GM23338 (cell line): Measurements from ENCODE around the gene MAFF. TPM values are rescaled to one million over a fixed set of nuclear protein-coding genes. Genes with fewer than 3 reads are reported as not detected.

Experiments used
- ATAC-seq: fragments of 200-7000 bp; cut with Tn5 transposase; 3 replicates; pipeline ENCODE4 v1.9.1; 2020
- DNase-seq: peaks from one replicate; pipeline ENCODE4 v3.0.0-alpha.2; 2015; ENCODE audit warnings: low spot score
- H2AFZ ChIP-seq: fragments of 200-600 bp; sonication (generic); 2 replicates; pipeline ENCODE4 v1.8.0; 2016; ENCODE audit warnings: antibody characterized with exemption, mild to moderate bottlenecking, moderate library complexity
- H3F3A ChIP-seq: fragments of 200-600 bp; sonication (generic); replicated peaks from 2 replicates; pipeline ENCODE4 v1.8.0; 2017; ENCODE audit warnings: antibody characterized with exemption, mixed run types, low read depth
- H3K27ac ChIP-seq: fragments of 200-600 bp; sonication (generic); 2 replicates; pipeline ENCODE4 v1.6.1; 2016; ENCODE audit warnings: low read depth
- H3K27me3 ChIP-seq: fragments of 200-600 bp; sonication (generic); 2 replicates; pipeline ENCODE4 v1.8.0; 2016; ENCODE audit warnings: mild to moderate bottlenecking, mixed run types, moderate library complexity; ENCODE audit not compliant: insufficient read depth
- H3K36me3 ChIP-seq: fragments of 200-600 bp; sonication (generic); 2 replicates; pipeline ENCODE4 v1.8.0; 2016; ENCODE audit warnings: mild to moderate bottlenecking; ENCODE audit not compliant: insufficient read depth
- H3K4me1 ChIP-seq: fragments of 200-600 bp; sonication (generic); 2 replicates; pipeline ENCODE4 v1.8.0; 2016; ENCODE audit warnings: mild to moderate bottlenecking, moderate library complexity; ENCODE audit not compliant: insufficient read depth
- H3K4me2 ChIP-seq: fragments of 200-600 bp; sonication (generic); 2 replicates; pipeline ENCODE4 v1.7.1; 2017; ENCODE audit warnings: mixed run types
- H3K4me3 ChIP-seq: fragments of 200-600 bp; sonication (generic); 2 replicates; pipeline ENCODE4 v1.6.1; 2016; ENCODE audit warnings: mixed run types
- H3K79me2 ChIP-seq: fragments of 200-600 bp; sonication (generic); replicated peaks from 2 replicates; pipeline ENCODE4 v1.8.0; 2017; ENCODE audit warnings: mild to moderate bottlenecking; ENCODE audit not compliant: insufficient read depth
- H3K9me2 ChIP-seq: fragments of 200-600 bp; sonication (generic); 2 replicates; pipeline ENCODE4 v1.8.0; 2017; ENCODE audit not compliant: insufficient read depth
- H4K20me1 ChIP-seq: fragments of 200-600 bp; sonication (generic); replicated peaks from 2 replicates; pipeline ENCODE4 v1.8.0; 2017; ENCODE audit warnings: mild to moderate bottlenecking; ENCODE audit not compliant: insufficient read depth
- H3K27ac Mint-ChIP-seq: 2 replicates; pipeline ENCODE4 v1.8.0; 2020; ENCODE audit warnings: inconsistent platforms, mild to moderate bottlenecking, moderate library complexity, mixed read lengths
- H3K27me3 Mint-ChIP-seq: 3 replicates; pipeline ENCODE4 v1.8.0; 2022; ENCODE audit warnings: low read depth, mild to moderate bottlenecking, moderate library complexity, mixed read lengths, inconsistent platforms; ENCODE audit not compliant: insufficient read depth, poor library complexity
- H3K36me3 Mint-ChIP-seq: 3 replicates; pipeline ENCODE4 v1.8.0; 2021; ENCODE audit warnings: low read depth, mild to moderate bottlenecking, inconsistent platforms, moderate library complexity, mixed read lengths
- H3K4me1 Mint-ChIP-seq: 3 replicates; pipeline ENCODE4 v1.8.0; 2020; ENCODE audit warnings: mild to moderate bottlenecking, inconsistent platforms, mixed read lengths
- H3K4me3 Mint-ChIP-seq: 3 replicates; pipeline ENCODE4 v1.8.0; 2021; ENCODE audit warnings: moderate library complexity, mild to moderate bottlenecking, inconsistent platforms, mixed read lengths
- H3K9me3 Mint-ChIP-seq: 3 replicates; pipeline ENCODE4 v1.8.0; 2020; ENCODE audit warnings: moderate library complexity, mild to moderate bottlenecking, inconsistent platforms, mixed read lengths
- CREB1 ChIP-seq: fragments of 250-450 bp; sonication (Bioruptor Pico); IDR thresholded peaks from 2 replicates; pipeline ENCODE4 v1.5.0; 2020; ENCODE audit warnings: low read depth, mild to moderate bottlenecking, moderate library complexity
- EZH2 ChIP-seq: fragments of 200-600 bp; sonication (generic); IDR thresholded peaks from one replicate; pipeline ENCODE4 v1.8.0; 2017; ENCODE audit warnings: antibody characterized with exemption, mild to moderate bottlenecking, low read depth; ENCODE audit not compliant: unreplicated experiment
- JUNB ChIP-seq: IDR thresholded peaks from one replicate; pipeline ENCODE4 v1.6.1; 2016; ENCODE audit warnings: antibody characterized with exemption; ENCODE audit not compliant: unreplicated experiment
- NANOG ChIP-seq: IDR thresholded peaks from 2 replicates; pipeline ENCODE4 v1.6.1; 2016; ENCODE audit warnings: antibody characterized with exemption, borderline replicate concordance
- POLR2AphosphoS5 ChIP-seq: IDR thresholded peaks from 2 replicates; pipeline ENCODE4 v1.6.1; 2016; ENCODE audit warnings: antibody characterized with exemption, low read depth
- STAT1 ChIP-seq: IDR thresholded peaks from one replicate; pipeline ENCODE4 v1.6.1; 2016; ENCODE audit warnings: antibody characterized with exemption; ENCODE audit not compliant: unreplicated experiment
- ZNF114 ChIP-seq: fragments of 250-450 bp; sonication (Bioruptor Pico); IDR thresholded peaks from 2 replicates; pipeline ENCODE4 v1.5.0; 2020; ENCODE audit warnings: mild to moderate bottlenecking, moderate library complexity
- ZNF331 ChIP-seq: fragments of 250-450 bp; sonication (Bioruptor Pico); IDR thresholded peaks from 2 replicates; pipeline ENCODE4 v1.5.0; 2020; ENCODE audit warnings: low read depth, mild to moderate bottlenecking, moderate library complexity
- polyA plus RNA-seq: library from polyadenylated mRNA; unstranded; fragments of >200 nt; fragmentation: Nextera tagmentation; extraction: Ambion mirVana; gene quantifications from 2 replicates; pipeline ENCODE4 v1.2.1, GENCODE V29; 2016
- total RNA-seq: library from RNA; depleted of rRNA; stranded (reverse); fragments of >200 nt; shearing (Covaris generic); gene quantifications from 2 replicates; pipeline ENCODE4 v1.2.3, GENCODE V29; 2014
- TF ChIP-seq, protein P1 (sequence below), 2 experiments: fragments of 200-600 bp in 1 of 2; sonication (generic) in 1 of 2; conservative IDR thresholded peaks; 2 replicates each; pipeline versions ENCODE4 v1.5.1 to v1.6.1; 2016 to 2017; ENCODE audit warnings: antibody characterized with exemption in 2 of 2, low read depth in 2 of 2, mild to moderate bottlenecking in 2 of 2, moderate library complexity in 1 of 2
- TF ChIP-seq, protein P2 (sequence below): IDR thresholded peaks from 2 replicates; pipeline ENCODE4 v1.6.1; 2016; ENCODE audit warnings: antibody characterized with exemption

MAFF gene
- total and polyA plus RNA-seq, 2 experiments from 2014 or later = 2.2 to 8.9 TPM

DNA sequence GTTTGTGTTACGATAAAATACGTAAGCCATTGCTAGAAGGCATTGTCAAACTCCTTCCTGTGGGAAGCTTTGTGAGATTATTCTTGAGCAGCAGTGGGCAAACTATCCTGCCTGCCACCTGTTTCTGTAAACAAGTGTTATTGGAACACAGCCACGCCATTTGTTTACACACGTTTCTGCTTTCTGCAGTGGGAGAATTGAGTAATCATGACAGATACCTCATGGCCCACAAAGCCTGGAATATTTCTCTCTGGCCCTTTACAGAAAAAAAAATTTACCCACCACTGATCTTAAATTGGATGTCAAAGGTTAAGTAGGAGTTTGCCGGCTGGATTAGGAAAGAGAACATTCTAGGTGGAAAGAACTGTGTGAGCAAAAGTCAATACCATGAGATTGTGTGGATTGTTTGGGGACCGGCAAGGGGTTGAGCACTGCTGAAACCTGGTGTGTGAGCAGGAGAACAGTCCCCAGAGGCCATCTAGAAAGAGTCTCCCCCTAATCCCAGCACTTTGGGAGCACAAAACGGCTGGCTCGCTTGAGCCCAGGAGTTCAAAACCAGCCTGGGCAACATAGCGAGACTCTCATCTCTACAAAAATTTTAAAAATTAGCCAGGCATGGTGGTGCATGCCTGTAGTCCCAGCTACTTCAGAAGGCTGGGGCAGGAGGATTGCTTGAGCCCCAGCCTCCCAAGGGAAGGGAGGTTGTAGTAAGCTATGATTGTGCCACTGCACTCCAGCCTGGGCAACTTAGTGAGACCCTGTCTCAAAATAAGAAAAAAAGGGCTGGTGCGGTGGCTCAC lies 14.2 kb upstream of the MAFF start (continued):
- TF ChIP-seq NANOG = no peak

DNA sequence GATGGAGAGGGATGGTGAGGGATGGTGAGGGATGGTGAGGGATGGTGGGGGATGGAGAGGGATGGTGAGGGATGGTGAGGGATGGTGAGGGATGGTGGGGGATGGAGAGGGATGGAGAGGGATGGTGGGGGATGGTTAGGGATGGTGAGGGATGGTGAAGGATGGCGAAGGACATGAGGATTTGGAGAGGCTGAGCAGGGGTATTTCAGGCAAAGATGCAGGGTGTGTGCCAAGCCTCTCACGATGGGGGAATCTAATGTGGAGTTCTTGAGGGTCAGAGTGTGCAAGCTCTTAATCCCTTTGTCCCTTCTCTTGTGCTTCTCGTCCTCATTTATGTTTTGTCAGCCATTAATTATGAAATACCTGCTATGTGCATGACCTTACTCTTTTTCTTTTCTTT lies 12.7 kb upstream of the MAFF start:
- H3K4me3 Mint-ChIP-seq = no peak overlapping the region
- Histone ChIP-seq H2AFZ (no peak overlapping the region), H3K4me3 (no peak overlapping the region), H3F3A (no peaks in the 10 kb centered on the region), H3K4me1 (no peaks in the 10 kb centered on the region), H3K27ac (no peak overlapping the region), H3K27me3 (no peaks in the 10 kb centered on the region), H4K20me1 (no peaks in the 10 kb centered on the region), H3K9me2 (no peaks in the 10 kb centered on the region), H3K4me2 (no peak overlapping the region), H3K79me2 (no peaks in the 10 kb centered on the region), H3K36me3 (no peaks in the 10 kb centered on the region)
- TF ChIP-seq CREB1 (CRISPR knock-in tag) = no peak
- TF ChIP-seq, protein P1, sequence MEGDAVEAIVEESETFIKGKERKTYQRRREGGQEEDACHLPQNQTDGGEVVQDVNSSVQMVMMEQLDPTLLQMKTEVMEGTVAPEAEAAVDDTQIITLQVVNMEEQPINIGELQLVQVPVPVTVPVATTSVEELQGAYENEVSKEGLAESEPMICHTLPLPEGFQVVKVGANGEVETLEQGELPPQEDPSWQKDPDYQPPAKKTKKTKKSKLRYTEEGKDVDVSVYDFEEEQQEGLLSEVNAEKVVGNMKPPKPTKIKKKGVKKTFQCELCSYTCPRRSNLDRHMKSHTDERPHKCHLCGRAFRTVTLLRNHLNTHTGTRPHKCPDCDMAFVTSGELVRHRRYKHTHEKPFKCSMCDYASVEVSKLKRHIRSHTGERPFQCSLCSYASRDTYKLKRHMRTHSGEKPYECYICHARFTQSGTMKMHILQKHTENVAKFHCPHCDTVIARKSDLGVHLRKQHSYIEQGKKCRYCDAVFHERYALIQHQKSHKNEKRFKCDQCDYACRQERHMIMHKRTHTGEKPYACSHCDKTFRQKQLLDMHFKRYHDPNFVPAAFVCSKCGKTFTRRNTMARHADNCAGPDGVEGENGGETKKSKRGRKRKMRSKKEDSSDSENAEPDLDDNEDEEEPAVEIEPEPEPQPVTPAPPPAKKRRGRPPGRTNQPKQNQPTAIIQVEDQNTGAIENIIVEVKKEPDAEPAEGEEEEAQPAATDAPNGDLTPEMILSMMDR (conservative IDR thresholded peaks at IDR 0.05; ENCODE audit: low read depth in 2 of 2) = no peak
- no peak for TF ChIP-seq EZH2
- no peak for TF ChIP-seq STAT1
- no peak for TF ChIP-seq POLR2AphosphoS5
- TF ChIP-seq ZNF331 (CRISPR knock-in tag) = no peak
- no peak for TF ChIP-seq NANOG
- TF ChIP-seq, protein P2, sequence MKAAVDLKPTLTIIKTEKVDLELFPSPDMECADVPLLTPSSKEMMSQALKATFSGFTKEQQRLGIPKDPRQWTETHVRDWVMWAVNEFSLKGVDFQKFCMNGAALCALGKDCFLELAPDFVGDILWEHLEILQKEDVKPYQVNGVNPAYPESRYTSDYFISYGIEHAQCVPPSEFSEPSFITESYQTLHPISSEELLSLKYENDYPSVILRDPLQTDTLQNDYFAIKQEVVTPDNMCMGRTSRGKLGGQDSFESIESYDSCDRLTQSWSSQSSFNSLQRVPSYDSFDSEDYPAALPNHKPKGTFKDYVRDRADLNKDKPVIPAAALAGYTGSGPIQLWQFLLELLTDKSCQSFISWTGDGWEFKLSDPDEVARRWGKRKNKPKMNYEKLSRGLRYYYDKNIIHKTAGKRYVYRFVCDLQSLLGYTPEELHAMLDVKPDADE = no peak
- no peak for TF ChIP-seq JUNB
- no peak for TF ChIP-seq ZNF114
- peaks cover 16% of the 10 kb centered on the region for H3K27me3 Mint-ChIP-seq
- no peak for ATAC-seq
- no peak overlapping the region for H3K27ac Mint-ChIP-seq
- no peaks in the 10 kb centered on the region; the same call in 2 of the 3 replicates for H3K36me3 Mint-ChIP-seq
- no peak for DNase-seq
- H3K4me1 Mint-ChIP-seq = peaks cover 3% of the 10 kb centered on the region
- H3K9me3 Mint-ChIP-seq = peaks cover 4% of the 10 kb centered on the region

DNA sequence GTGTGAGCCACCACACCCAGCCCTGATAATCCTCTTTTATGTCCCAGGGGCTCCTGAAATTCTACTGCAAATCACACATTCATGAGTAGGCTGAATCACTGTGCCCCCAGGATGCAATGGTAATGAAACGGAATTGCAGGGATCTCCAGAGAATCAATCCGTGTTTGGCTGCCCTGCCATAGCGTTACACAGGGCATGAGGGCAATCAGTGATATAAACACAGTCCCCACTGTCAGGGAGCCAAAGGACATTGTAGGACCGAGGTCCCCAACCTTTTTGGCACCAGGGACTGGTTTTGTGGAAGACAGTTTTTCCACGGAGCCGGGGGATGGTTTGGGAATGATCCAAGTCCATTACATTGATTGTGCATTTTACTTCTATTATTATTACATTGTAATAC lies 11.2 kb upstream of the MAFF start:
- DNase-seq = no peak
- H3K27ac ChIP-seq = no peak overlapping the region
- H3K79me2 ChIP-seq = no peaks in the 10 kb centered on the region
- TF ChIP-seq, protein P1 (conservative IDR thresholded peaks at IDR 0.05; ENCODE audit: low read depth in 2 of 2) = no peak
- no peak for TF ChIP-seq POLR2AphosphoS5

More for the DNA sequence above, 11.2 kb upstream of the MAFF start:
- Histone ChIP-seq H3K9me2 (no peaks in the 10 kb centered on the region), H2AFZ (no peak overlapping the region), H3K36me3 (no peaks in the 10 kb centered on the region), H3K4me2 (no peak overlapping the region), H3F3A (no peaks in the 10 kb centered on the region), H4K20me1 (no peaks in the 10 kb centered on the region), H3K4me1 (no peaks in the 10 kb centered on the region), H3K27me3 (no peaks in the 10 kb centered on the region), H3K4me3 (no peak overlapping the region)
- Mint-ChIP-seq H3K27me3 (peaks cover 14% of the 10 kb centered on the region), H3K36me3 (no peaks in the 10 kb centered on the region; the same call in 2 of the 3 replicates), H3K9me3 (peaks cover 4% of the 10 kb centered on the region), H3K4me3 (no peak overlapping the region), H3K27ac (no peak overlapping the region), H3K4me1 (no peaks in the 10 kb centered on the region; the same call in 2 of the 3 replicates)
- no peak for ATAC-seq
